Heart left ventricle (tissue), 13 donors: Measurements from ENCODE around the gene LANCL2.

Experiments used
- CTCF ChIP-seq, 12 donors: fragments of 200-600 bp; sonication (generic) in 4 of 12; IDR thresholded peaks; one replicate each; pipeline versions ENCODE4 v1.5.0 to v1.8.0; 2018 to 2022; ENCODE audit warnings: antibody characterized with exemption in 12 of 12, mild to moderate bottlenecking in 5 of 12
- POLR2A ChIP-seq, 2 donors: fragments of 450-650 bp; IDR thresholded peaks; one replicate each; pipeline ENCODE4 v1.6.1; 2017; ENCODE audit warnings: antibody characterized with exemption in 2 of 2, mild to moderate bottlenecking in 2 of 2, moderate library complexity in 2 of 2
- donor health status: ischemic (EF 13 %, LVEDD 7.1; RV severe dilation, severe dysfunction).
- donor health status: DM: no; HTN: yes; CAD: no.
- donor health status: DM: no; HTN: no; CAD: no.
- donor health status: ischemic (EF 25% LVEDD 6.9; RV normal size, moderate dysfunction).
- donor health status: ischemic (EF 25% LVEDD 5.7; RV mildly dilated, moderate dysfunction).
- donor health status: ischemic (EF 35%, LVEDD 5.7; RV mildly dilated, moderate dysfunction).
- donor health status: nonischemic (EF 11% LVEDD 7.7; RV severe dilation, severe dysfunction).
- donor health status: DM: yes; HTN: yes; CAD: no.
- donor health status: PGD.
- donor health status: ischemic (EF 29% LVEDD 5.4; RV normal size, mild dysfunction).
- donor health status: nonischemic (EF 23%, LVEDD 6.1; RV moderate dilation, normal function).

DNA sequence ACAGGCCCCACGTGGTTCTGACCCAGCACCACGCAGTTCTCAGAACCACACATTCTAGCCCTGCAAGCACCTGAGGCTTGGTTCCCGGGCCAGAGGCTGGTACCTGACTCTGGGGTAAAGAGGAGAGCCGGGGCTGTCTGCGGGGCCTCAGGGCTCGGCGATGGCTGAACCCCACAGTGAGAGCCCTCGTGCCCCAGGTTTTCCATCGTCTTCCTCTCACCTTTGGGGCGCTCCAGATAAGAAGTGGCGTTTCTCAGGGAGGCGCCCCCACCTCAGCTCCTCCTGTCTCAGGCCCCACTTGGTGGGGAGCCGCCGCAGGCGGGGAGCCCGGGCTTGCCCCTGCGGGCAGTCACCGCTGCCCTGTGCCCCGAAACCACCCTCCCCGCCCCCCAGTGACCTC is 2.2 kb upstream of the LANCL2 start:
- no peak for TF ChIP-seq POLR2A (IDR thresholded peaks at IDR 0.05)
- no peak for TF ChIP-seq CTCF (IDR thresholded peaks at IDR 0.05)
